ENCODE measurements around the gene PLD3. TPM values are rescaled to one million over a fixed set of nuclear protein-coding genes. Genes with fewer than 3 reads are reported as not detected.
"Not testable (repeated sequence)": the region's sequence is repeated elsewhere in the genome, so short reads cannot be mapped to it uniquely, and the experiment has no call there.

Gene PLD3
- total RNA-seq, 4 donors from 2014 or later: 237 to 302 (median 266) TPM

DNA sequence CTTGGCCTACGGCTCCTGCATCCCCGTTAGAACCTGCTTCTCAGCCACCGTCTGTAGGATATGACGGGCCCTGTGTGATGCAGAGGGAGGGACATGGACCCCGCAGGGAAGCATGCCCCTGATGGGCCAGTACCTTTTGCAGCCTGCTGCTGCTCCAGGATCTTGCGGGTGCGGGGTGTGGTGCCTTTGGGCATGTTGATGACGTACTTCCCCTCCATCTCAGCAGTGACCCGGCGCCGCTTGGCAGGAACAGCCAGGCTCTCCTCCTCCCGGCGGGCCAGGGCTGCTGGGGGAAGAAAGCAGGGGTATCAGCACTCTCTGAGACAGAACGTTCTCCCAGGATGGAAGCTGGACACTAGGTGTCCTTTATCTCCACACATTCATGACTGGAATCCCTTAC is 22.3 kb upstream of the PLD3 start:
- ATAC-seq: no peak
- WGBS, 2 donors (ENCODE audit: low coverage in 1 of 2): 73% methylated on average over 2 of the region's 14 CpGs; no CpG with 5 or more reads in 1 of the 2 donors
- H3K4me1 ChIP-seq: no peaks in the 10 kb centered on the region
- no peak for TF ChIP-seq POLR2A (IDR thresholded peaks at IDR 0.05)
- TF ChIP-seq, protein P1, sequence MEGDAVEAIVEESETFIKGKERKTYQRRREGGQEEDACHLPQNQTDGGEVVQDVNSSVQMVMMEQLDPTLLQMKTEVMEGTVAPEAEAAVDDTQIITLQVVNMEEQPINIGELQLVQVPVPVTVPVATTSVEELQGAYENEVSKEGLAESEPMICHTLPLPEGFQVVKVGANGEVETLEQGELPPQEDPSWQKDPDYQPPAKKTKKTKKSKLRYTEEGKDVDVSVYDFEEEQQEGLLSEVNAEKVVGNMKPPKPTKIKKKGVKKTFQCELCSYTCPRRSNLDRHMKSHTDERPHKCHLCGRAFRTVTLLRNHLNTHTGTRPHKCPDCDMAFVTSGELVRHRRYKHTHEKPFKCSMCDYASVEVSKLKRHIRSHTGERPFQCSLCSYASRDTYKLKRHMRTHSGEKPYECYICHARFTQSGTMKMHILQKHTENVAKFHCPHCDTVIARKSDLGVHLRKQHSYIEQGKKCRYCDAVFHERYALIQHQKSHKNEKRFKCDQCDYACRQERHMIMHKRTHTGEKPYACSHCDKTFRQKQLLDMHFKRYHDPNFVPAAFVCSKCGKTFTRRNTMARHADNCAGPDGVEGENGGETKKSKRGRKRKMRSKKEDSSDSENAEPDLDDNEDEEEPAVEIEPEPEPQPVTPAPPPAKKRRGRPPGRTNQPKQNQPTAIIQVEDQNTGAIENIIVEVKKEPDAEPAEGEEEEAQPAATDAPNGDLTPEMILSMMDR (IDR thresholded peaks at IDR 0.05): no peak
- TF ChIP-seq EP300 (IDR thresholded peaks at IDR 0.05): no peak
- no peak for TF ChIP-seq POLR2AphosphoS5 (IDR thresholded peaks at IDR 0.05)
- H3K4me3 ChIP-seq: no peak overlapping the region
- no peaks in the 10 kb centered on the region for H3K27me3 ChIP-seq
- H3K27ac ChIP-seq: no peak overlapping the region
- H3K9me3 ChIP-seq: no peaks in the 10 kb centered on the region
- H3K36me3 ChIP-seq: peaks cover 0 to 100% of the 10 kb centered on the region in 2 donors

DNA sequence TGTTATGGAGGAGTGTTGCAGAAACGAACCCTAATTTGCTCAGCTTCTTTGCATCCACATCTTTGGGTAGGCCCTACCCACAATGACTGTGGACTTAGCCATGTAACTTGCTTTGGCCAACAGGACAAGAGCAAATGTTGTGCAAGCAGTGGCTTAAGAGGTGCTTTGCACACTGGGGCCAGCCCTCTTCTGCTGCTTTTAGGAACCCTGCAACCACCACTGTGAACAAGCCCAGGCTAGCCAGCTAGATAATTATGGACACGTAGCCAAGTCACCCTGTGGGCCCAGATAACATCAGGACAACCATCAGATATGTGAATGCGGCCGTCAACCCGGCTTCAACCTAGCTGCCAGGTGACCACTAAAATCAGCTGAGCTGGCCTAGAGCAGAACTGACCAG is 17.4 kb upstream of the PLD3 start:
- no peaks in the 10 kb centered on the region for H3K9me3 ChIP-seq
- H3K4me3 ChIP-seq: no peak overlapping the region
- H3K36me3 ChIP-seq: peaks cover 0 to 100% of the 10 kb centered on the region in 2 donors
- no peak for ATAC-seq
- H3K4me1 ChIP-seq: no peaks in the 10 kb centered on the region
- TF ChIP-seq POLR2AphosphoS5 (IDR thresholded peaks at IDR 0.05): no peak
- TF ChIP-seq POLR2A (IDR thresholded peaks at IDR 0.05): no peak
- TF ChIP-seq EP300 (IDR thresholded peaks at IDR 0.05): no peak
- TF ChIP-seq, protein P1 (IDR thresholded peaks at IDR 0.05): no peak
- H3K27ac ChIP-seq: no peak overlapping the region
- WGBS, 2 donors (ENCODE audit: low coverage in 1 of 2): 88% methylated on average over 3 of the region's 5 CpGs; no CpG with 5 or more reads in 1 of the 2 donors
- H3K27me3 ChIP-seq: no peaks in the 10 kb centered on the region

DNA sequence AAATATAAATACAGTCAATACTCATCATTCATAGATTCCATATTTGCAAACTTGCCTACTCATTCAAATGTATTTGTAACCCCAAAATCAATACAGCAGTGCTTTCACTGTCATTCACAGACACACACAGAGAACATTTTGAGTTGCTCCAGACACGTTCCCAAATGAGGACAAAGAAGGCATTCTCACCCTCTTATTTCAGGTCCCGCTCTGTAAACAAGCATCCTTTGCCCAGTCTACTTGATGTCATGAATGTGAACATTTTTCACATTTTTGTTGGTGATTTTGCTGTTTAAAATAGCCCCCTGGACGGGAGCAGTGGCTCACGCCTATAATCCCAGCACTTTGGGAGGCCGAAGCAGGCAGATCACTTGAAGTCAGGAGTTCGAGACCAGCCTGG is 15.8 kb upstream of the PLD3 start:
- ATAC-seq: no peak
- 72 to 86% methylated on average over 2 to 5 of the region's 6 CpGs for WGBS, 2 donors (ENCODE audit: low coverage in 1 of 2)

DNA sequence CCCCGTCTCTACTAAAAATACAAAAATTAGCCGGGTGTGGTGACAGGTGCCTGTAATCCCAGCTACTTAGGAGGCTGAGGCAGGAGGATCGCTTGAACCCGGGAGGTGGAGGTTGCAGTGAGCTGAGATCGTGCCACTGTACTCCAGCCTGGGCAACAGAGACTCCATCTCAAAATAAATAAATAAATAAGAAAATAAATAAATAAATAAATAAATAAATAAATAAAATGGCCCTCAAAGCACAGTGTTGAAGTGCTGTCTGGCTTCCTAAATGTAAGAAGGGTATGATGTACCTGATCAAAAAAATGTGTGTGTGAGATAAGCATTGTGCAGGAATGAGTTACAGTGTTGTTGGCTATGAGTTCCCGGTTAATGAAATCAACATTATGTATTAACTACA is 15.4 kb upstream of the PLD3 start:
- H3K36me3 ChIP-seq: peaks cover 0 to 85% of the 10 kb centered on the region in 2 donors
- not testable (repeated sequence) for H3K9me3 ChIP-seq, H3K4me1 ChIP-seq, H3K27me3 ChIP-seq, H3K4me3 ChIP-seq, H3K27ac ChIP-seq, ATAC-seq
- 70 to 100% methylated on average over 1 to 2 of the region's 6 CpGs for WGBS, 2 donors (ENCODE audit: low coverage in 1 of 2)

More for the DNA sequence above, 15.8 kb upstream of the PLD3 start:
- H3K9me3 ChIP-seq: no peaks in the 10 kb centered on the region
- H3K27me3 ChIP-seq: no peaks in the 10 kb centered on the region
- H3K36me3 ChIP-seq: peaks cover 0 to 89% of the 10 kb centered on the region in 2 donors
- no peak overlapping the region for H3K4me3 ChIP-seq
- TF ChIP-seq POLR2A (IDR thresholded peaks at IDR 0.05): no peak
- TF ChIP-seq EP300 (IDR thresholded peaks at IDR 0.05): no peak
- TF ChIP-seq, protein P1 (IDR thresholded peaks at IDR 0.05): no peak
- TF ChIP-seq POLR2AphosphoS5 (IDR thresholded peaks at IDR 0.05): no peak
- no peak overlapping the region for H3K27ac ChIP-seq
- H3K4me1 ChIP-seq: no peaks in the 10 kb centered on the region

DNA sequence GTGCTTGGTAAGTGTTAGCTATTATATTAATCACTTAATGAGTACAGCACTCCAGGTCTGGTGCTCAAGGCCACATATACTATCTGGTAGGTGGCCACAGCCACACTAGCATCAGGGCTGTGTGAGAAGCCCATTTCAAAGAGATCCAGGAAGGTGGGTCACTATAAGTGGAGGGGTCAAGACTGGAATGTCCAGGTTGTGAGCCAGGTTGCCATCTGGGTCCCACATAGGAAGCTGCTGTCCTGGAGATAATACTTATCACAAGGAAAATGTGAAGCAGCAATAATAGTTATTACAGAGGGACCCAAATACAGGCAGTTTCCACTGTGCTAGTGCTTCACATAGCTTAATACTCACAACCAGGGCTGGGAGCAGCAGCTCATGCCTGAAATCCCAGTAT is 13.4 kb upstream of the PLD3 start:
- no peak overlapping the region for H3K27ac ChIP-seq
- no peak for TF ChIP-seq POLR2AphosphoS5 (IDR thresholded peaks at IDR 0.05)
- TF ChIP-seq EP300 (IDR thresholded peaks at IDR 0.05): no peak
- TF ChIP-seq POLR2A (IDR thresholded peaks at IDR 0.05): no peak
- TF ChIP-seq, protein P1 (IDR thresholded peaks at IDR 0.05): no peak
- H3K4me1 ChIP-seq: no peaks in the 10 kb centered on the region
- no peak overlapping the region for H3K4me3 ChIP-seq
- no peak for ATAC-seq
- peaks cover 0 to 83% of the 10 kb centered on the region in 2 donors for H3K36me3 ChIP-seq
- no peaks in the 10 kb centered on the region for H3K27me3 ChIP-seq
- no peaks in the 10 kb centered on the region for H3K9me3 ChIP-seq
